ENCODE measurements around the gene SHD. TPM values are rescaled to one million over a fixed set of nuclear protein-coding genes. Genes with fewer than 3 reads are reported as not detected.
"Not testable (repeated sequence)": the region's sequence is repeated elsewhere in the genome, so short reads cannot be mapped to it uniquely, and the experiment has no call there.

The SHD gene
- total and polyA plus RNA-seq, 2 of the 4 experiments (the other 2 are of a cell fraction), result not detected

DNA sequence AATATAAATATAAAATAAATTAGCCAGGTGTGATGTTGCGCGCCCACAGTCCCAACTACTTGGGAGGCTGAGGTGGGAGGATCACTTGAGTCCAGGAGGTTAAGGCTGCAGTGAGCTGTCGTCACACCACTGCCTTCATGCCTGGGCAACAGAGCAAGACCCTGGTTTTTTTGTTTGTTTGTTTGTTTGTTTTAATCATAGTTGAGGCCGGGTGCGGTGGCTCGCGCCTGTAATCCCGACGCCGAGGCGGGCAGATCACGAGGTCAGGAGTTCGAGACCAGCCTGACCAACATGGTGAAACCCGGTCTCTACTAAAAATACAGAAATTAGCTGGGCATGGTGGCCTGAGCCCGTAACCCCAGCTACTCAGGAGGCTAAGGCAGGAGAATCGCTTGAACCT is 41.6 kb upstream of the SHD start:
- H3K27ac ChIP-seq (ENCODE audit: insufficient read depth, low read length); H2BK120ac ChIP-seq (ENCODE audit: low read depth, low read length); H2BK5ac ChIP-seq (ENCODE audit: low read depth, low read length, poor library complexity, severe bottlenecking); H3K18ac ChIP-seq (ENCODE audit: low read depth, low read length); H3K14ac ChIP-seq (replicated peaks; ENCODE audit: low read depth, low read length); H3K27me3 ChIP-seq (ENCODE audit: control insufficient read depth, insufficient read depth, low read length); H3K36me3 ChIP-seq (ENCODE audit: control insufficient read depth, insufficient read depth, low read length); H2AK9ac ChIP-seq (replicated peaks; ENCODE audit: low read depth, low read length, poor library complexity); H3K23ac ChIP-seq (ENCODE audit: low read depth, low read length); H4K8ac ChIP-seq (ENCODE audit: low read depth in 2 of 2, low read length in 2 of 2); H4K20me1 ChIP-seq (ENCODE audit: insufficient read depth, low read length); H2AFZ ChIP-seq (replicated peaks; ENCODE audit: low read length, poor library complexity); intact Hi-C loops (cut with micrococcal nuclease); H3K4ac ChIP-seq (ENCODE audit: low read depth, low read length); H3K9me1 ChIP-seq (ENCODE audit: insufficient read depth, low read length); H2BK20ac ChIP-seq (ENCODE audit: low read depth, low read length); H3K4me1 ChIP-seq (ENCODE audit: control insufficient read depth, insufficient read depth, low read length); H3K4me3 ChIP-seq (ENCODE audit: insufficient read depth, low read depth, low read length); H4K5ac ChIP-seq (ENCODE audit: low read depth, low read length); DNase-seq; H3K9me3 ChIP-seq (ENCODE audit: control insufficient read depth, insufficient read depth, low read length); ATAC-seq (ENCODE audit: low read depth); H3K9ac ChIP-seq (ENCODE audit: low read depth, low read length); H3K56ac ChIP-seq (ENCODE audit: extremely low read depth, insufficient read depth, low read length); H2AK5ac ChIP-seq (ENCODE audit: low read depth, low read length); H2BK15ac ChIP-seq (ENCODE audit: low read depth, low read length); H3K4me2 ChIP-seq (ENCODE audit: low read depth, low read length); POLR2A ChIA-PET (ENCODE audit: unreplicated experiment); dilution Hi-C loops (cut with HindIII; ENCODE audit: low sequenced_read_pairs, unreplicated experiment); H4K91ac ChIP-seq (ENCODE audit: insufficient read depth, low read depth, low read length); in situ Hi-C loops (cut with MboI; ENCODE audit: low sequenced_read_pairs); CTCF ChIA-PET; H3K79me1 ChIP-seq (ENCODE audit: low read depth in 1 of 2, low read length in 2 of 2); BruUV-seq (replicated peaks): not testable (repeated sequence)
- WGBS, 2 experiments (ENCODE audit: extremely low coverage in 2 of 2, insufficient read length in 1 of 2), result 90% methylated on average over 11 of the region's 16 CpGs; no CpG with 5 or more reads in 1 of the 2 experiments
